Astrocyte of the cerebellum (primary cell): ENCODE data around the gene BMAL2.
A peak's percentile ranks its signal among the peaks of the same experiment; 100 is the strongest.

Source experiments
- DNase-seq: peaks from one replicate; pipeline ENCODE4 v3.0.0-alpha.2; 2011; ENCODE audit warnings: low read depth
- H3K4me3 ChIP-seq: 2 replicates; pipeline ENCODE4 v1.5.1; 2011; ENCODE audit warnings: mild to moderate bottlenecking, low read depth, low read length, moderate library complexity
- in situ Hi-C: cut with HindIII; loops from 2 replicates; pipeline ENCODE4 v1.10.0; 2017; ENCODE audit warnings: low sequenced_read_pairs
- TF ChIP-seq, protein P1 (sequence below): IDR thresholded peaks from 2 replicates; pipeline ENCODE4 v1.5.1; 2012; ENCODE audit warnings: low read length, low read depth, moderate library complexity, mild to moderate bottlenecking; ENCODE audit errors: missing control alignments

The BMAL2 gene

DNA sequence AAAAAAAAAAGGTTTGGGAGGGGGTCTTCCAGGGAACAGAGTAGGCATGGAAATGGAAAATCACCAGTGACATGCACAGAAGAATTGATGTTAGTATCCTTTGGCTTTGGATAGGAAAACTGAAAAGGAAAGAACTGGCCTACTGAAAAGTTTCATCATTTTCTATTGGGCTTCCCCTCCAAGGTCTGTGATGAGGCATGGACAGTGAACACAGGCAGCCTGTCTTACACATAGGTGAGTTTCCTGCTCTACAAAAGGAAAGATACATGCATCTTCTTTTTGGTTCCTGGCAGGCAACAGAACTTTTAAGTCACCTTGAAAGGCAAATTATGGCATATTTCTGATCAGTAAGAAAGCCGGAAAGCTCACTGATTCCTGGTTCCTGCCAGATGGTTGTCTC, 5.8 kb downstream of the BMAL2 start:
- no peak for DNase-seq
- in situ Hi-C loops: no loop called here
- no peak overlapping the region for H3K4me3 ChIP-seq
- TF ChIP-seq, protein P1, sequence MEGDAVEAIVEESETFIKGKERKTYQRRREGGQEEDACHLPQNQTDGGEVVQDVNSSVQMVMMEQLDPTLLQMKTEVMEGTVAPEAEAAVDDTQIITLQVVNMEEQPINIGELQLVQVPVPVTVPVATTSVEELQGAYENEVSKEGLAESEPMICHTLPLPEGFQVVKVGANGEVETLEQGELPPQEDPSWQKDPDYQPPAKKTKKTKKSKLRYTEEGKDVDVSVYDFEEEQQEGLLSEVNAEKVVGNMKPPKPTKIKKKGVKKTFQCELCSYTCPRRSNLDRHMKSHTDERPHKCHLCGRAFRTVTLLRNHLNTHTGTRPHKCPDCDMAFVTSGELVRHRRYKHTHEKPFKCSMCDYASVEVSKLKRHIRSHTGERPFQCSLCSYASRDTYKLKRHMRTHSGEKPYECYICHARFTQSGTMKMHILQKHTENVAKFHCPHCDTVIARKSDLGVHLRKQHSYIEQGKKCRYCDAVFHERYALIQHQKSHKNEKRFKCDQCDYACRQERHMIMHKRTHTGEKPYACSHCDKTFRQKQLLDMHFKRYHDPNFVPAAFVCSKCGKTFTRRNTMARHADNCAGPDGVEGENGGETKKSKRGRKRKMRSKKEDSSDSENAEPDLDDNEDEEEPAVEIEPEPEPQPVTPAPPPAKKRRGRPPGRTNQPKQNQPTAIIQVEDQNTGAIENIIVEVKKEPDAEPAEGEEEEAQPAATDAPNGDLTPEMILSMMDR: no peak

DNA sequence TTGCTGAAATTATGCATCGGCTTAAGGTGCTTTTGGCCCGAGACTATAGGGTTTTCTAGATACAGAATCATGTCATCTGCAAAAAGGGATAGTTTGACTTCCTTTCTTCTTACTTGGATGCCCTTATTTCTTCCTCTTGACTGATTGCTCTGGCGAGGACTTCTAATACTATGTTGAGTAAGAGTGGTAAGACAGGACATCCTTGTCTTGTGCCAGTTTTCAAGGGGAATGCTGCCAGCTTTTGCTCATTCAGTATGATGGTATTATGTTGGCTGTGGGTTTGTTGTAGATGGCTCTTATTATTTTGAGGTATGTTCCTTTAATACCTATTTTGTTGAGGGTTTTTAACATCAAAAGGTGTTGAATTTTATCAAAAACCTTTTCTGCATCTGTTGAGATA, 8.3 kb downstream of the BMAL2 start:
- no peak for DNase-seq
- TF ChIP-seq, protein P1: no peak
- H3K4me3 ChIP-seq: no peak overlapping the region
- in situ Hi-C loops: no loop called here

DNA sequence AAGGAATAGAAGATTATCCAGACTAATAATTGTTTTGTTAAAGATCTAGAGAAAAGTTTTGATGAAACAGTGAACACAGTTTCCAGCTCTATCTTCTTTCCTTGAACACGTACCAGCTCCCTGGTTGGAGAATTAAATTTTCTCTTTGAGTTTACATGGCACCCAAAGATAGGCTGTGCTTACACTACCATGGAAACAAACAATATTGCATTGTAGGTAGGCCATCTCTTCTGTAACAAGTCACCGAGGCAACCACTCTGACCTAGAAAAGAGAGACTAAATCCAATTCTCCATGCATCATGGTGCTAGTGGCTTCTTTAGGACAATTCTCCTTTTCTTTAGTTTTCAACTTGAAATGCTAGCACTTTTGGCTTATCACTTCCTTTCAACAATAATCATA, 9.9 kb downstream of the BMAL2 start:
- H3K4me3 ChIP-seq: no peak overlapping the region
- in situ Hi-C loops: no loop called here
- TF ChIP-seq, protein P1: no peak
- no peak for DNase-seq

DNA sequence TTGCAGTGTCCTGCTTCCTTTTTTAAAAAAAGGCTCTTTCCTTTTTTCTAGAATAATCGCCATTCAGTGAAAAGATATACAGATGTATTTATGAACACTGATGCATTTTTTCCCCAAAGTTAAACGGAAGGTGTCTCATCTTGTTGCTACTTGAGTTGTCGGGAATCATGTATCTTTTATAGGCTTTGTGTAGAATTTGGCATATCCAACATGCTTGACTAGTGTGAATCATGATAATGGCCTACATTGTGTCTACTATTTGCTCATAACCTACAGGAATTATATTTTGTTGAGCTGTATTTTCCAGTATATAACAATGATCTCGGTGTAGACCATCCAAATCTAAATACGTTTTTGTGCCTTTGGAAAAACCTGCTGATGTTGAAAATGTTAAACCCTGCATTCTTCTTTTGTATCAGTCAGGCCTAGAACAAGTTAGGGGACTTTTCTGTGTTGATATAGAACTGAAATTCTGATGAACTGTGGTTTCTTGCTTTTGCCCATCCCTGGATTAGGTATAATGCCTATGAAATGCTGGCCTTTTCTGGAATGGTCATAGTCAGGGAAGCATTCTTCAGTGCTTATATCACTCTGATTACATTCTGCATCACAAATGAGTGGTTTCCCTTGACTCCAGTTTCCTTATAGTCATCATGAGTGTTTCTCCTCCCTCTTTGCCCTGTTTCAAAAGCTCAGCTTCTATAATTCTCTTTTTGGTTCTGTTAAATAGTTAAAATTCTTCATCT, 10.8 kb downstream of the BMAL2 start:
- no peak overlapping the region for H3K4me3 ChIP-seq
- DNase-seq: peak; percentile 82
- TF ChIP-seq, protein P1: no peak
- in situ Hi-C loops: no loop called here

DNA sequence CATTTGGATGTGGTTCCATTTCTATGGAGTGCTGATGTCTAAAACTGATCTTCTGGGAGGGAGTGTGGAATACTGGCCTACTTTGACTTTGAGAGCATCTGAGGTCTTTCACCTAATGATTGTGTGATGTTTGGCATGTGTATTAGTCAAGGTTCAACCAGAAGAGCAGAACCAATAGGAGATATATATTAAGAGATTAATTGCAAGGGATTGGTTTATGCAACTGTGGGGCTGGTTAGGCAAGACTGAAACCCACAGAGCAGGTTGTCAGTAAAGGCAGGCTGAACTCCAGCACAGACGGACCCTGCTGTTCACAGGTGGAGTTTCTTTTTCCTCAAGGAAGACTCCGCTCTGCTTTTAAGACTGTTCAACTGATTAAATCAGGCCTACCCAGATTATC, 11.6 kb downstream of the BMAL2 start:
- in situ Hi-C loops: no loop called here
- TF ChIP-seq, protein P1: no peak
- no peak overlapping the region for H3K4me3 ChIP-seq
- no peak for DNase-seq

DNA sequence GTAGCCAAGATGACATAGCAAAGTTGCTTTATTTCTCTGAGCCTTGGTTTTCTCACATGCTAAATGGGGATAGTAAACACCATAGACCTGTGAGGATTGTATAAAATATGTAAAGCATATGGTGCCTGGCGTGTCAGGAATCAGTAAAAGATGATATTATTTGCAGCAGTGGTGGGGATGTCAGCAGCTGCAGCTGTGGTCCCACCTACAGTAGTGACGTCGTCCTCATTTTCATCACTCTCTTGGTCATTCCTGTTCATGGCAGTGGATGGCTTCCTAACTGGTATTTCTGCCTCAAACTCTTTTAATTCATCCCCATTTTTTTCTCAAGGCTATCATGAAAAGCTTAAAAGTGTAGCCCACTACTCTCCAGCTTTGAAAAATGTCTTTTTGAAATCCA, 12.1 kb downstream of the BMAL2 start:
- no peak for DNase-seq
- in situ Hi-C loops: no loop called here
- TF ChIP-seq, protein P1: no peak

DNA sequence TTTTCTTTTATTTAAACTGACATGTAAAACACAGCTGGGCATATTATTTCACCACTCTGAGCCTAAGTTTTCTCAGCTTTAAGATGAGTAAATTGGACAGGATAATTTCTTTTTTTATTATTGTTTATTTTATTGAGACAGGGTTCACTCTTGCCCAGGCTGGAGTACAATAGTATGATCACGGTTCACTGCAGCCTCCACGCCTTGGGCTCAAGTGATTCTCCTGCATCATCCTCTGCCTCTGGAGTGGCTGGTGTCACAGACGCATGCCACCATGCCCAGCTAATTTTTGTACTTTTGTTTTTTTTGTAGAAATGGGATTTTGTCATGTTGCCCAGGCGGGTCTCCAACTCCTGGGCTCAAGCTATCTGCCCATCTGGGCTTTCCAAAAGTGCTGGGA, 12.7 kb downstream of the BMAL2 start:
- TF ChIP-seq, protein P1: no peak
- H3K4me3 ChIP-seq: no peak overlapping the region
- no peak for DNase-seq
- in situ Hi-C loops: no loop called here

More for the DNA sequence above, 12.1 kb downstream of the BMAL2 start:
- H3K4me3 ChIP-seq: no peak overlapping the region
